Cardiac muscle cell (in vitro differentiated cells and primary cell): ENCODE measurements around the gene BTD. TPM values are rescaled to one million over a fixed set of nuclear protein-coding genes. Genes with fewer than 3 reads are reported as not detected.

ENCODE experiments used
- DNase-seq, 2 donors: peaks; one replicate each; pipeline versions ENCODE4 v3.0.0 to v3.0.0-alpha.2; 2010 to 2017; ENCODE audit warnings: low read depth in 1 of 2, low spot score in 1 of 2
- H3K27ac ChIP-seq: fragments of 200-600 bp; sonication (generic); 2 replicates; pipeline ENCODE4 v1.5.1; 2016
- H3K27me3 ChIP-seq: fragments of 200-600 bp; sonication (generic); 2 replicates; pipeline ENCODE4 v1.6.0; 2016; ENCODE audit warnings: control low read depth
- H3K36me3 ChIP-seq: fragments of 200-600 bp; sonication (generic); 2 replicates; pipeline ENCODE4 v1.5.1; 2016; ENCODE audit warnings: control low read depth
- H3K4me1 ChIP-seq: fragments of 200-600 bp; sonication (generic); 2 replicates; pipeline ENCODE4 v1.8.1; 2017; ENCODE audit warnings: low read depth, mild to moderate bottlenecking, mixed run types
- H3K4me3 ChIP-seq: fragments of 200-600 bp; sonication (generic); 2 replicates; pipeline ENCODE4 v1.5.1; 2016; ENCODE audit warnings: mild to moderate bottlenecking
- H3K9me3 ChIP-seq: fragments of 200-600 bp; sonication (generic); 2 replicates; pipeline ENCODE4 v1.5.1; 2017; ENCODE audit warnings: low read depth, mild to moderate bottlenecking, control low read depth
- polyA plus RNA-seq: library from polyadenylated mRNA; unstranded; fragments of >200 nt; fragmentation: Nextera tagmentation; extraction: Ambion mirVana; gene quantifications from 2 replicates; pipeline ENCODE4 v1.2.1, GENCODE V29; 2016
- total RNA-seq: library from RNA; depleted of rRNA; stranded (reverse); fragments of >200 nt; gene quantifications from 2 replicates; pipeline ENCODE4 v1.2.3, GENCODE V29; 2016
- TF ChIP-seq, protein P1 (sequence below): IDR thresholded peaks from 2 replicates; pipeline ENCODE4 v1.5.1; 2012; ENCODE audit warnings: low read depth, mild to moderate bottlenecking, low read length

The BTD gene
- total and polyA plus RNA-seq, 2 experiments from 2014 or later: 9.4 to 14.4 TPM

DNA sequence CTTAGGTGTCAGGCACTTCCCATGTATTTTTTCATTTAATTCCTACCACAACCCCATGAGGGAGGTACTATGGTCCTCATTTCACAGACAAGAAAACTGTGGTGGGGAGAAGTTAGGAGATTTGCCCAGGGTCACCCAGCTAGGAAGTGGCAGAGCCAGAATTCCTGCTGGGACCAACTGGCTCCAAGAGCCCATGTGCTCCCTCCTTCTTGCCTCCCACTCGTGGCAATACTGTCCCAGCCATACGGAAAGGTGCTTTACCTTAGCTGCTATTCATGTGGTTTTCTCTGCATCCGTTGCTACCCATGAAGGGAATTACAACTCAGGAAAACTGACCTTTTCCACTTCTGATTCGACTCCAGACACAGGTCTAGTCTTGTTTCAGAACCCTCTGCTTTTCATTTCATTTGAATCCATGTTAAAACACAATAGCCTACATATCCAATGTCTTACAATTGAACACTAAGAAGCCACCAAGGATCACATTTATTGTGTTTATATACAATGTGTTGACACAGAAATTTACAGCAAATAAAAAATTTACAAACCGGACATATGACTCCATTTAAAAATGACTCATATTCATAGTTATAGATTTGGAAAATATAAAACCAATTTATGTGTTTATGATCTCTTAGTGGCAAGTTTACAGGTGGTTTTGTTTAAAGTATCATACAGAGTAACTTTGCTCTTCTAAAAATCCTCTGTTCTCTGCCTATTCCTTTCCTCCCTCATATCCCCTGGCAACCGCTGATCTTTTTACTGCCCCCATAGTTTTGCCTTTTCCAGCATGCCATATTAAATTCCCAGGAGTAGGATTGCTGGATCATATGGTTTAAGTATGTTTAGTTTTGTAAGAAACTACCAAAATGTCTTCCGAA lies 58.8 kb downstream of the BTD start:
- Histone ChIP-seq H3K27ac (no peak overlapping the region), H3K36me3 (no peaks in the 10 kb centered on the region), H3K9me3 (no peaks in the 10 kb centered on the region), H3K27me3 (no peaks in the 10 kb centered on the region), H3K4me3 (no peak overlapping the region), H3K4me1 (no peaks in the 10 kb centered on the region)
- TF ChIP-seq, protein P1, sequence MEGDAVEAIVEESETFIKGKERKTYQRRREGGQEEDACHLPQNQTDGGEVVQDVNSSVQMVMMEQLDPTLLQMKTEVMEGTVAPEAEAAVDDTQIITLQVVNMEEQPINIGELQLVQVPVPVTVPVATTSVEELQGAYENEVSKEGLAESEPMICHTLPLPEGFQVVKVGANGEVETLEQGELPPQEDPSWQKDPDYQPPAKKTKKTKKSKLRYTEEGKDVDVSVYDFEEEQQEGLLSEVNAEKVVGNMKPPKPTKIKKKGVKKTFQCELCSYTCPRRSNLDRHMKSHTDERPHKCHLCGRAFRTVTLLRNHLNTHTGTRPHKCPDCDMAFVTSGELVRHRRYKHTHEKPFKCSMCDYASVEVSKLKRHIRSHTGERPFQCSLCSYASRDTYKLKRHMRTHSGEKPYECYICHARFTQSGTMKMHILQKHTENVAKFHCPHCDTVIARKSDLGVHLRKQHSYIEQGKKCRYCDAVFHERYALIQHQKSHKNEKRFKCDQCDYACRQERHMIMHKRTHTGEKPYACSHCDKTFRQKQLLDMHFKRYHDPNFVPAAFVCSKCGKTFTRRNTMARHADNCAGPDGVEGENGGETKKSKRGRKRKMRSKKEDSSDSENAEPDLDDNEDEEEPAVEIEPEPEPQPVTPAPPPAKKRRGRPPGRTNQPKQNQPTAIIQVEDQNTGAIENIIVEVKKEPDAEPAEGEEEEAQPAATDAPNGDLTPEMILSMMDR: no peak
- no peak for DNase-seq

DNA sequence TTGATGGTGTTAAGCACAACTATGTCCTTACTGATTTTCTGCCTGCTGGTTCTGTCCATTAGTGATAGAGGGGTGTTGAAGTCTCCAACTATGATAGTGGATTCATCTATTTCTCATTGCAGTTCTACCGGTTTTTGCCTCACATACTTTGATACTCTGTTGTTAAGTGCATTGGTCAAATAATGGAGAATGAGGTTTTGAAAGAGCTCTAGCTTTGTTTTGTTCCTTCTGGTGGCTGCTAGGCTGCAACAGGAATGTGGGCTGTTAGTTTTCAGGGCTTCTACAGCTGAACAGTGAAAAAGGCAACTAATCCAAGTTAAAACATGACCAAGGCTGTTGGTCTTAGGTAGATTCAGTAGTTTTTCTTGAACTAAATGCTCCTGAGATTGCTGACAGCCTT lies 62.6 kb downstream of the BTD start:
- H3K4me1 ChIP-seq: peaks cover 9% of the 10 kb centered on the region
- TF ChIP-seq, protein P1: no peak
- H3K4me3 ChIP-seq: no peak overlapping the region
- H3K9me3 ChIP-seq: no peaks in the 10 kb centered on the region
- H3K36me3 ChIP-seq: no peaks in the 10 kb centered on the region
- H3K27ac ChIP-seq: no peak overlapping the region
- H3K27me3 ChIP-seq: no peaks in the 10 kb centered on the region
- no peak for DNase-seq

DNA sequence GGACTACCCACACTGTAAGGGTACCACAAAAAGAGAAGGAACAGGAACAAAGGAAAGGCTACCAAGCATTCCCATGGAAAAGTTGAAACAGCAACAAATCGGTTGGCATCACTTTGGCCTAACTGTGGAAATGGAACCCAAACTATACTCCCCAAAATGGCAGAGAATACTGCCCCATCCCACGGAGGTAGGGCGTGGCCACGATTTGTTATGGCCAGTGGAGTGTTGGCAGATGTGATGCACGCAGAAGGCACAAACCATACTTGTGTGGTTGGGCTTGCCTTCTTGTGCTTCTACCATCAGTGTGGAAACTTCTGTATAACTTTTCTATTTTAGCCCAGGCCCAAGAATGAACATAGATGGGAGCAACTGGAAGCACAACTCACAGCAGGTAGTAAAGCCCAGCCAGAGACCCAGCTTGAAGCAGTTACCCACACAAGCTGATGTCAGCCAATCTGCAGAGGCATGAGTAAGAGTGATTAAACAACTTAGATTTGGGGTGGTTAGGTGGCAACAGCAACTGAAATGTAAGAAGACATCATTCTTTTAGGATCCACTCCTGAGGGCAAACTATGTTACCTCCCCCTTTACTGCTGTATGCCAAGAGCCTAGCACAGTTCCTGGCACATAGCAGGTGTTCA lies 64.1 kb downstream of the BTD start:
- no peak overlapping the region for H3K27ac ChIP-seq
- H3K9me3 ChIP-seq: no peaks in the 10 kb centered on the region
- no peak overlapping the region for H3K4me3 ChIP-seq
- H3K27me3 ChIP-seq: no peaks in the 10 kb centered on the region
- no peaks in the 10 kb centered on the region for H3K36me3 ChIP-seq
- no peak for DNase-seq
- H3K4me1 ChIP-seq: peaks cover 9% of the 10 kb centered on the region
- TF ChIP-seq, protein P1: no peak

DNA sequence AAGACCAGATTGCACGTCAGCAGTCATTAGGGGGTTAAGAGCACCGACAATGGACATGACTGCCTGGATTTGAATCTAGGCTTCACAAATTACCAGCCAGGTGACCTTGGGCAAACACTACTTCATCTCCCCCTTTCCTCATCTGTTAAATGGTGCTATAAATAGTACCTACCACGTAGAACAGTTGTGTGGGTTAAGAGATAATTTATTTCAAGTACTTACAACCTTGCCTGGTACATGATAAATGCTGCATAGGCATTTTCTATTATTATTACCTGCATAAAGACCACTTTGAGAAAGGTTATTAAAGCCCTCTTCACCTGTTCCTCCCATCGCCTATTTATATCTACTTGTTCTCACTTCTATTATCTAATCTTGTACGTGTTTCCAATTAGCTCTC lies 64.7 kb downstream of the BTD start:
- Histone ChIP-seq H3K4me3 (no peak overlapping the region), H3K4me1 (peaks cover 9% of the 10 kb centered on the region), H3K27ac (no peak overlapping the region), H3K27me3 (no peaks in the 10 kb centered on the region), H3K9me3 (no peaks in the 10 kb centered on the region), H3K36me3 (no peaks in the 10 kb centered on the region)
- TF ChIP-seq, protein P1: no peak
- no peak for DNase-seq

DNA sequence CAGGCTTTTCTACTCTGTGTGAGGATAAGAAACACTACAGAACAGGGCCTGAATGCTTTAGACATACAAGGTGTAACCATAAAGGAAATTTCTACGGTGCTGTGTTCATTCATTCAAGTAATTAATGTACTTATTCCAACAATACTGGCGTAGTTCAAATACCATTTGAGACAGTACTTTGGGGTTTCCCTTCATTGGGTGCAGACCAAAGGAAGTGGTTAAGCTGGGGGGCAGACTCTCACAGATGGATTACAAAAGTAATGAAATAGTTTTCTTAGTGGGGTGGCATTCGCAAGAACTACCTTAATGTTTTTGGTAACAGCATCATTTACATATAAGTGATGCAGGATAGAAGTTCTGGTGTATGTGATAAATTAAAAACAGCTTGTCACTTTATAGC lies 65.9 kb downstream of the BTD start:
- no peaks in the 10 kb centered on the region for H3K36me3 ChIP-seq
- H3K27me3 ChIP-seq: no peaks in the 10 kb centered on the region
- no peak overlapping the region for H3K27ac ChIP-seq
- TF ChIP-seq, protein P1: no peak
- H3K4me1 ChIP-seq: peaks cover 9% of the 10 kb centered on the region
- no peak for DNase-seq
- H3K9me3 ChIP-seq: no peaks in the 10 kb centered on the region
- no peak overlapping the region for H3K4me3 ChIP-seq
